ENCODE measurements around the gene INPP5B.

- TF ChIP-seq FOXA1 (IDR thresholded peaks at IDR 0.05): no peak
- no peak for TF ChIP-seq ARNT (IDR thresholded peaks at IDR 0.05)
- no peak for TF ChIP-seq ELF4 (IDR thresholded peaks at IDR 0.05)
- no peak for TF ChIP-seq SUZ12 (IDR thresholded peaks at IDR 0.05)
- TF ChIP-seq HDGF (IDR thresholded peaks at IDR 0.05; ENCODE audit: borderline replicate concordance): no peak
- no peak for TF ChIP-seq TARDBP (IDR thresholded peaks at IDR 0.05)
- TF ChIP-seq CTBP1 (IDR thresholded peaks at IDR 0.05; ENCODE audit: borderline replicate concordance): no peak
Observed at GRCh38 chr1:37893673-37894072, 53.2 kb downstream of the INPP5B start.
